Rectal smooth muscle tissue (tissue), 1 donor: Measurements from ENCODE around the gene LCK.
"Not testable (repeated sequence)": the region's sequence is repeated elsewhere in the genome, so short reads cannot be mapped to it uniquely, and the experiment has no call there.

Source experiments
- H3K27ac ChIP-seq: one replicate; pipeline ENCODE4 v1.7.0; 2013; ENCODE audit warnings: low read depth, low read length, inconsistent platforms
- H3K27me3 ChIP-seq: one replicate; pipeline ENCODE4 v1.7.0; 2013; ENCODE audit warnings: low read length; ENCODE audit not compliant: control insufficient read depth, insufficient read depth
- H3K36me3 ChIP-seq: one replicate; pipeline ENCODE4 v1.7.0; 2013; ENCODE audit warnings: low read length; ENCODE audit not compliant: control insufficient read depth, insufficient read depth
- H3K4me1 ChIP-seq: one replicate; pipeline ENCODE4 v1.7.0; 2013; ENCODE audit warnings: low read length; ENCODE audit not compliant: control insufficient read depth, insufficient read depth
- H3K4me3 ChIP-seq: one replicate; pipeline ENCODE4 v1.7.0; 2013; ENCODE audit warnings: low read length
- H3K9ac ChIP-seq: one replicate; pipeline ENCODE4 v1.7.0; 2013; ENCODE audit warnings: low read length

Gene LCK

GRCh38 chr1:32242341-32242851 is 8.7 kb upstream of the LCK start:
- H3K27ac ChIP-seq = no peak overlapping the region
- H3K9ac ChIP-seq = no peak overlapping the region
- H3K4me3 ChIP-seq = no peak overlapping the region
- H3K36me3 ChIP-seq = no peaks in the 10 kb centered on the region
- H3K4me1 ChIP-seq = peaks cover 5% of the 10 kb centered on the region
- no peaks in the 10 kb centered on the region for H3K27me3 ChIP-seq

- Histone ChIP-seq H3K36me3 (no peaks in the 10 kb centered on the region), H3K4me3 (no peak within 1 kb of the TSS), H3K27me3 (no peaks in the 10 kb centered on the region), H3K4me1 (peaks cover 5% of the 10 kb centered on the region), H3K9ac (no peak within 1 kb of the TSS), H3K27ac (peak within 1 kb of the TSS; percentile 12)
Measured at GRCh38 chr1:32246888-32247273, 4.2 kb upstream of the LCK start, which contains the start of gene FAM167B. Gene FAM167B (plus strand): TSS chr1:32247222. CDS start chr1:32247422, 200 bp downstream.

- peak overlapping the region; percentile 12 for H3K27ac ChIP-seq
- no peak overlapping the region for H3K4me3 ChIP-seq
- H3K27me3 ChIP-seq = no peaks in the 10 kb centered on the region
- peaks cover 5% of the 10 kb centered on the region for H3K4me1 ChIP-seq
- no peak overlapping the region for H3K9ac ChIP-seq
- no peaks in the 10 kb centered on the region for H3K36me3 ChIP-seq
Measured at GRCh38 chr1:32247452-32247851, 3.6 kb upstream of the LCK start.

- Histone ChIP-seq H3K9ac (no peak overlapping the region), H3K36me3 (no peaks in the 10 kb centered on the region), H3K27me3 (no peaks in the 10 kb centered on the region), H3K4me3 (peak overlapping the region; percentile 23), H3K4me1 (peaks cover 5% of the 10 kb centered on the region), H3K27ac (no peak overlapping the region)
Measured at GRCh38 chr1:32247983-32248889, 2.8 kb upstream of the LCK start.

GRCh38 chr1:32249831-32250525 is 1.1 kb upstream of the LCK start:
- H3K27ac ChIP-seq = no peak overlapping the region
- no peaks in the 10 kb centered on the region for H3K36me3 ChIP-seq
- no peak overlapping the region for H3K9ac ChIP-seq
- H3K4me1 ChIP-seq = peaks cover 5% of the 10 kb centered on the region
- H3K27me3 ChIP-seq = no peaks in the 10 kb centered on the region
- no peak overlapping the region for H3K4me3 ChIP-seq

GRCh38 chr1:32255072-32256071 is 4.3 kb downstream of the LCK start:
- Histone ChIP-seq H3K36me3 (no peaks in the 10 kb centered on the region), H3K27ac (no peak overlapping the region), H3K4me1 (peaks cover 3% of the 10 kb centered on the region), H3K9ac (no peak overlapping the region), H3K27me3 (no peaks in the 10 kb centered on the region), H3K4me3 (no peak overlapping the region)

DNA sequence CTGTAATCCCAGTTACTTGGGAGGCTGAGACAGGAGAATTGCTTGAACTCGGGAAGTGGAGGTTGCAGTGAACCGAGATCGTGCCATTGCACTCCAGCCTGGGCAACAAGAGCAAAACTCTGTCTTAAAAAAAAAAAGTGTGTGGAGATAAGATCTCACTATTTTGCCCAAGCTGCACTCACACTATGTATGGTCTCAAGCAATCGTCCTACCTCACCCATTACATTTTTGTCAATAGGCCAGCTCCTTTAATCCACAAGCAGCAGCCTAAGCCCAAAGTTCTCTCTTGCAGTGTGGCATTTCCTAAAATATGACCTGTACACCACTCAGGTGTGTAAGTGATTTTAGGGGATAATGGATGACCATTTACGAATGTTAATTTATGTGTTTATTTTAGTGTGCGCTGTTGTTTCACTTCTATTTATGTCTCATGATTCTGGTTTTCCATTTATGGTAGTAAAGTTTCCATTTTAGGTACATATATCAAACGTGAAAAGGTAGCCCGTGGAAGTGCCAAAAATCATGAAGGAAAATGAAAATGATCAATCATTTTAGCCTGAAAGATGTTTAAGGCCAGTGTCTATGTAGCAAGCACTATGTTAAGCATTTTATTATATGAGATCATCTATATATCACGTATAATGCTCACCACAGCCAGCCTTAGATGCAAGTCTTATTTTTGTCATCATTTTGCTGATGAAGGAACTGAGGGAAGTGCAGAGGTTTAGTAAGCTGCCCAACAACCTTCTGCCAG is 5.6 kb downstream of the LCK start:
- no peaks in the 10 kb centered on the region for H3K27me3 ChIP-seq
- no peak overlapping the region for H3K9ac ChIP-seq
- no peak overlapping the region for H3K4me3 ChIP-seq
- H3K27ac ChIP-seq = no peak overlapping the region
- no peaks in the 10 kb centered on the region for H3K36me3 ChIP-seq
- peaks cover 3% of the 10 kb centered on the region for H3K4me1 ChIP-seq

GRCh38 chr1:32257227-32257508 is 6.1 kb downstream of the LCK start:
- Histone ChIP-seq H3K4me3 (no peak overlapping the region), H3K4me1 (peaks cover 3% of the 10 kb centered on the region), H3K36me3 (no peaks in the 10 kb centered on the region), H3K9ac (no peak overlapping the region), H3K27me3 (no peaks in the 10 kb centered on the region), H3K27ac (no peak overlapping the region)

DNA sequence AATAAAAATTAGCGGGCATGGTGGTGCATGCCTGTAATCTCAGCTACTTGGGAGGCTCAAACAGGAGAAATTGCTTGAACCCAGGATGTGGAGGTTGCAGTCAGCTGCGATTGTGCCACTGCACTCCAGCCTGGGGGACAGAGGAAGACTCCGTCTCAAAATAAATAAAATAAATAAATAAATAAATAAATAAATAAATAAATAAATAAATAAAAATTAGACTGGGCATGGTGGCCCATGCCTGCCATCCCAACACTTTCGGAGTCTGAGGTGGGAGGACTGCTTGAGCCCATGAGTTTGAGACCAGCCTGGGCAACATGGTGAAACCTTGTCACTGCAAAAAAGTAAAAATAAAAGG is 12.2 kb downstream of the LCK start:
- not testable (repeated sequence) for H3K9ac ChIP-seq, H3K4me3 ChIP-seq, H3K36me3 ChIP-seq, H3K4me1 ChIP-seq, H3K27me3 ChIP-seq, H3K27ac ChIP-seq

GRCh38 chr1:32263744-32264143 is 12.7 kb downstream of the LCK start:
- no peaks in the 10 kb centered on the region for H3K36me3 ChIP-seq
- H3K9ac ChIP-seq = no peak overlapping the region
- H3K4me3 ChIP-seq = no peak overlapping the region
- H3K27me3 ChIP-seq = no peaks in the 10 kb centered on the region
- H3K27ac ChIP-seq = no peak overlapping the region
- no peaks in the 10 kb centered on the region for H3K4me1 ChIP-seq

GRCh38 chr1:32265846-32266245 is 14.8 kb downstream of the LCK start:
- H3K9ac ChIP-seq = no peak overlapping the region
- no peaks in the 10 kb centered on the region for H3K4me1 ChIP-seq
- H3K27me3 ChIP-seq = no peaks in the 10 kb centered on the region
- H3K4me3 ChIP-seq = no peak overlapping the region
- H3K36me3 ChIP-seq = no peaks in the 10 kb centered on the region
- no peak overlapping the region for H3K27ac ChIP-seq
